ENCODE measurements around the gene RABL6.
A peak's percentile ranks its signal among the peaks of the same experiment; 100 is the strongest.

RABL6 gene

GRCh38 chr9:136847088-136847825 is 39.5 kb downstream of the RABL6 start:
- no peak for DNase-seq (ENCODE audit: low read depth, low spot score)

- DNase-seq (ENCODE audit: low read depth, low spot score): no peak
These were observed 40.2 kb downstream of the RABL6 start for GRCh38 chr9:136847826-136848392.

- DNase-seq (ENCODE audit: low read depth, low spot score): no peak
These were observed 40.8 kb downstream of the RABL6 start for GRCh38 chr9:136848393-136849037.

GRCh38 chr9:136849038-136849959 is 41.6 kb downstream of the RABL6 start, which contains the start of gene PHPT1:
Gene PHPT1, plus strand, starts transcription at chr9:136849409. Its CDS starts 22 bp downstream, at chr9:136849431.
- DNase-seq (ENCODE audit: low read depth, low spot score): peak; percentile 93

GRCh38 chr9:136849960-136850865 is 42.5 kb downstream of the RABL6 start:
- no peak for DNase-seq (ENCODE audit: low read depth, low spot score)

- DNase-seq (ENCODE audit: low read depth, low spot score): no peak
These were observed 43.4 kb downstream of the RABL6 start for GRCh38 chr9:136850866-136851775.

GRCh38 chr9:136851941-136852663 is 44.4 kb downstream of the RABL6 start, which contains the start of gene MAMDC4:
Gene MAMDC4, plus strand, starts transcription at chr9:136852346. Its CDS starts 71 bp downstream, at chr9:136852417.
- DNase-seq (ENCODE audit: low read depth, low spot score): no peak

- no peak for DNase-seq (ENCODE audit: low read depth, low spot score)
These were observed 45.2 kb downstream of the RABL6 start for GRCh38 chr9:136852664-136853595.

GRCh38 chr9:136853596-136854112 is 45.9 kb downstream of the RABL6 start:
- no peak for DNase-seq (ENCODE audit: low read depth, low spot score)

GRCh38 chr9:136854113-136854841 is 46.5 kb downstream of the RABL6 start:
- no peak for DNase-seq (ENCODE audit: low read depth, low spot score)

GRCh38 chr9:136854842-136855460 is 47.2 kb downstream of the RABL6 start:
- DNase-seq (ENCODE audit: low read depth, low spot score): no peak

- DNase-seq (ENCODE audit: low read depth, low spot score): no peak
These were observed 47.8 kb downstream of the RABL6 start for GRCh38 chr9:136855461-136856078.

GRCh38 chr9:136856079-136856476 is 48.3 kb downstream of the RABL6 start:
- DNase-seq (ENCODE audit: low read depth, low spot score): no peak

GRCh38 chr9:136856541-136857141 is 48.9 kb downstream of the RABL6 start:
- no peak for DNase-seq (ENCODE audit: low read depth, low spot score)

- DNase-seq (ENCODE audit: low read depth, low spot score): no peak
These were observed 49.4 kb downstream of the RABL6 start for GRCh38 chr9:136857166-136857565.

Data from iPS DF 19.7 (cell line).